ENCODE results near the gene CDK11B. TPM values are rescaled to one million over a fixed set of nuclear protein-coding genes. Genes with fewer than 3 reads are reported as not detected.

The CDK11B gene
- total and polyA plus RNA-seq, 2 experiments from 2014 or later = 22.4 to 76.7 TPM

DNA sequence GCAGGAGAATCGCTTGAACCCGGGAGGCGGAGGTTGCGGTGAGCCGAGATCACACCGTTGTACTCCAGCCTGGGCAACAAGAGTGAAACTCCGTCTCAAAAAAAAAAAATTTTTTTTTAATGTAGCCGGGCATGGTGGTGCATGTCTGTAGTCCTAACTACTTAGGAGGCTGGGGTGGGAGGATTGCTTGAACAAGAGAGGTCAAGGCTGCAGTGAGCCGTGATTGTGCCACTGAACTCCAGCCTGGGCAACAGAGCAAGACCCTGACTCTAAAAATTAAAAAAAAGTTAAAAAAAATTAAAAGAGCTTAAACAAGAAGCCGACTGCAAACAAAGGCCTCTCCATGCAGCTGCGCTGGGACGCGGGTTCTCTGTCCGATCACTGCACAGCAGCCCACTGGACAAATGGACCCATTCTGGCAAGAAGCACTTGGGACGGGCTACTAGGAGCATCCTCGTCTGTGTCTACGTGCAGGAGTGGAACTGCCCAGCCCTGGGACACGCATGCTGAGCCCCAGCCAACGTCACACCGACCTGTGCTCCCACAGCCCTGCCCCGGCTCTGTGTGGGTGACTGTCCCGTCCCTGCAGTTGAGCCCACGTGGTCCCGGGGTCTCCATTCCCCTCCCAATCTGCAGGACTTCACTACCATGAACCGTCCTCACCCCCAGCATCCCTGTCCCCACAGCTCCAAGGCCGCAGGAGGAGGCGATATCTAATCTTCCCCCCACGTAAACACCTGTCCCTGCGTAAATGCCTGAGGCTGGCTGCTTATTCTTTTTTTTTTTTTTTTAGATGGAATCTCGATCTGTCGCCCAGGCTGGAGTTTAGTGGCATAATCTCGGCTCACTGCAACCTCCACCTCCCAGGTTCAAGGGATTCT lies 21.5 kb upstream of the CDK11B start:
- peaks cover 37% of the 10 kb centered on the region for H3K4me1 Mint-ChIP-seq
- peaks cover 4% of the 10 kb centered on the region; the same call in 2 of the 3 replicates for H3K36me3 Mint-ChIP-seq (ENCODE audit: low read depth)
- H3K79me2 ChIP-seq (replicated peaks; ENCODE audit: insufficient read depth) = peaks cover 75% of the 10 kb centered on the region
- no peak overlapping the region for H3K27ac Mint-ChIP-seq
- H3K27ac ChIP-seq (ENCODE audit: low read depth) = no peak overlapping the region
- peaks cover 29% of the 10 kb centered on the region; the same call in 1 of the 2 replicates for H4K20me1 ChIP-seq (replicated peaks; ENCODE audit: insufficient read depth)
- ATAC-seq (no peak), DNase-seq (ENCODE audit: low spot score) (no peak)
- peaks cover 13% of the 10 kb centered on the region for H3F3A ChIP-seq (replicated peaks; ENCODE audit: low read depth)
- peaks cover 15% of the 10 kb centered on the region for H3K27me3 Mint-ChIP-seq (ENCODE audit: insufficient read depth, low read depth, poor library complexity)
- no peak for TF ChIP-seq ZNF114 (CRISPR knock-in tag; IDR thresholded peaks at IDR 0.05)
- TF ChIP-seq EZH2 (IDR thresholded peaks at IDR 0.05; ENCODE audit: low read depth, unreplicated experiment) = no peak
- no peak for TF ChIP-seq POLR2AphosphoS5 (IDR thresholded peaks at IDR 0.05; ENCODE audit: low read depth)
- TF ChIP-seq STAT1 (IDR thresholded peaks at IDR 0.05; ENCODE audit: unreplicated experiment) = no peak
- TF ChIP-seq EZH2phosphoT487 (IDR thresholded peaks at IDR 0.05; ENCODE audit: unreplicated experiment) = no peak
- TF ChIP-seq, protein P1, sequence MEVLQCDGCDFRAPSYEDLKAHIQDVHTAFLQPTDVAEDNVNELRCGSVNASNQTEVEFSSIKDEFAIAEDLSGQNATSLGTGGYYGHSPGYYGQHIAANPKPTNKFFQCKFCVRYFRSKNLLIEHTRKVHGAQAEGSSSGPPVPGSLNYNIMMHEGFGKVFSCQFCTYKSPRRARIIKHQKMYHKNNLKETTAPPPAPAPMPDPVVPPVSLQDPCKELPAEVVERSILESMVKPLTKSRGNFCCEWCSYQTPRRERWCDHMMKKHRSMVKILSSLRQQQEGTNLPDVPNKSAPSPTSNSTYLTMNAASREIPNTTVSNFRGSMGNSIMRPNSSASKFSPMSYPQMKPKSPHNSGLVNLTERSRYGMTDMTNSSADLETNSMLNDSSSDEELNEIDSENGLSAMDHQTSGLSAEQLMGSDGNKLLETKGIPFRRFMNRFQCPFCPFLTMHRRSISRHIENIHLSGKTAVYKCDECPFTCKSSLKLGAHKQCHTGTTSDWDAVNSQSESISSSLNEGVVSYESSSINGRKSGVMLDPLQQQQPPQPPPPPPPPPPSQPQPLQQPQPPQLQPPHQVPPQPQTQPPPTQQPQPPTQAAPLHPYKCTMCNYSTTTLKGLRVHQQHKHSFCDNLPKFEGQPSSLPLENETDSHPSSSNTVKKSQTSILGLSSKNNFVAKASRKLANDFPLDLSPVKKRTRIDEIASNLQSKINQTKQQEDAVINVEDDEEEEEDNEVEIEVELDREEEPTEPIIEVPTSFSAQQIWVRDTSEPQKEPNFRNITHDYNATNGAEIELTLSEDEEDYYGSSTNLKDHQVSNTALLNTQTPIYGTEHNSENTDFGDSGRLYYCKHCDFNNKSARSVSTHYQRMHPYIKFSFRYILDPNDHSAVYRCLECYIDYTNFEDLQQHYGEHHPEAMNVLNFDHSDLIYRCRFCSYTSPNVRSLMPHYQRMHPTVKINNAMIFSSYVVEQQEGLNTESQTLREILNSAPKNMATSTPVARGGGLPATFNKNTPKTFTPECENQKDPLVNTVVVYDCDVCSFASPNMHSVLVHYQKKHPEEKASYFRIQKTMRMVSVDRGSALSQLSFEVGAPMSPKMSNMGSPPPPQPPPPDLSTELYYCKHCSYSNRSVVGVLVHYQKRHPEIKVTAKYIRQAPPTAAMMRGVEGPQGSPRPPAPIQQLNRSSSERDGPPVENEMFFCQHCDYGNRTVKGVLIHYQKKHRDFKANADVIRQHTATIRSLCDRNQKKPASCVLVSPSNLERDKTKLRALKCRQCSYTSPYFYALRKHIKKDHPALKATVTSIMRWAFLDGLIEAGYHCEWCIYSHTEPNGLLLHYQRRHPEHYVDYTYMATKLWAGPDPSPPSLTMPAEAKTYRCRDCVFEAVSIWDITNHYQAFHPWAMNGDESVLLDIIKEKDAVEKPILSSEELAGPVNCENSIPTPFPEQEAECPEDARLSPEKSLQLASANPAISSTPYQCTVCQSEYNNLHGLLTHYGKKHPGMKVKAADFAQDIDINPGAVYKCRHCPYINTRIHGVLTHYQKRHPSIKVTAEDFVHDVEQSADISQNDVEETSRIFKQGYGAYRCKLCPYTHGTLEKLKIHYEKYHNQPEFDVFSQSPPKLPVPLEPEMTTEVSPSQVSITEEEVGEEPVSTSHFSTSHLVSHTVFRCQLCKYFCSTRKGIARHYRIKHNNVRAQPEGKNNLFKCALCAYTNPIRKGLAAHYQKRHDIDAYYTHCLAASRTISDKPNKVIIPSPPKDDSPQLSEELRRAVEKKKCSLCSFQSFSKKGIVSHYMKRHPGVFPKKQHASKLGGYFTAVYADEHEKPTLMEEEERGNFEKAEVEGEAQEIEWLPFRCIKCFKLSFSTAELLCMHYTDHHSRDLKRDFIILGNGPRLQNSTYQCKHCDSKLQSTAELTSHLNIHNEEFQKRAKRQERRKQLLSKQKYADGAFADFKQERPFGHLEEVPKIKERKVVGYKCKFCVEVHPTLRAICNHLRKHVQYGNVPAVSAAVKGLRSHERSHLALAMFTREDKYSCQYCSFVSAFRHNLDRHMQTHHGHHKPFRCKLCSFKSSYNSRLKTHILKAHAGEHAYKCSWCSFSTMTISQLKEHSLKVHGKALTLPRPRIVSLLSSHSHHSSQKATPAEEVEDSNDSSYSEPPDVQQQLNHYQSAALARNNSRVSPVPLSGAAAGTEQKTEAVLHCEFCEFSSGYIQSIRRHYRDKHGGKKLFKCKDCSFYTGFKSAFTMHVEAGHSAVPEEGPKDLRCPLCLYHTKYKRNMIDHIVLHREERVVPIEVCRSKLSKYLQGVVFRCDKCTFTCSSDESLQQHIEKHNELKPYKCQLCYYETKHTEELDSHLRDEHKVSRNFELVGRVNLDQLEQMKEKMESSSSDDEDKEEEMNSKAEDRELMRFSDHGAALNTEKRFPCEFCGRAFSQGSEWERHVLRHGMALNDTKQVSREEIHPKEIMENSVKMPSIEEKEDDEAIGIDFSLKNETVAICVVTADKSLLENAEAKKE (CRISPR knock-in tag; IDR thresholded peaks at IDR 0.05) = no peak
- TF ChIP-seq, protein P2, sequence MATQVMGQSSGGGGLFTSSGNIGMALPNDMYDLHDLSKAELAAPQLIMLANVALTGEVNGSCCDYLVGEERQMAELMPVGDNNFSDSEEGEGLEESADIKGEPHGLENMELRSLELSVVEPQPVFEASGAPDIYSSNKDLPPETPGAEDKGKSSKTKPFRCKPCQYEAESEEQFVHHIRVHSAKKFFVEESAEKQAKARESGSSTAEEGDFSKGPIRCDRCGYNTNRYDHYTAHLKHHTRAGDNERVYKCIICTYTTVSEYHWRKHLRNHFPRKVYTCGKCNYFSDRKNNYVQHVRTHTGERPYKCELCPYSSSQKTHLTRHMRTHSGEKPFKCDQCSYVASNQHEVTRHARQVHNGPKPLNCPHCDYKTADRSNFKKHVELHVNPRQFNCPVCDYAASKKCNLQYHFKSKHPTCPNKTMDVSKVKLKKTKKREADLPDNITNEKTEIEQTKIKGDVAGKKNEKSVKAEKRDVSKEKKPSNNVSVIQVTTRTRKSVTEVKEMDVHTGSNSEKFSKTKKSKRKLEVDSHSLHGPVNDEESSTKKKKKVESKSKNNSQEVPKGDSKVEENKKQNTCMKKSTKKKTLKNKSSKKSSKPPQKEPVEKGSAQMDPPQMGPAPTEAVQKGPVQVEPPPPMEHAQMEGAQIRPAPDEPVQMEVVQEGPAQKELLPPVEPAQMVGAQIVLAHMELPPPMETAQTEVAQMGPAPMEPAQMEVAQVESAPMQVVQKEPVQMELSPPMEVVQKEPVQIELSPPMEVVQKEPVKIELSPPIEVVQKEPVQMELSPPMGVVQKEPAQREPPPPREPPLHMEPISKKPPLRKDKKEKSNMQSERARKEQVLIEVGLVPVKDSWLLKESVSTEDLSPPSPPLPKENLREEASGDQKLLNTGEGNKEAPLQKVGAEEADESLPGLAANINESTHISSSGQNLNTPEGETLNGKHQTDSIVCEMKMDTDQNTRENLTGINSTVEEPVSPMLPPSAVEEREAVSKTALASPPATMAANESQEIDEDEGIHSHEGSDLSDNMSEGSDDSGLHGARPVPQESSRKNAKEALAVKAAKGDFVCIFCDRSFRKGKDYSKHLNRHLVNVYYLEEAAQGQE (IDR thresholded peaks at IDR 0.05; ENCODE audit: unreplicated experiment) = no peak
- no peak for TF ChIP-seq CREB1 (CRISPR knock-in tag; IDR thresholded peaks at IDR 0.05; ENCODE audit: low read depth)
- no peak for TF ChIP-seq JUNB (IDR thresholded peaks at IDR 0.05; ENCODE audit: unreplicated experiment)
- H3K9me2 ChIP-seq (ENCODE audit: insufficient read depth) = no peaks in the 10 kb centered on the region
- H3K4me1 ChIP-seq (ENCODE audit: insufficient read depth) = peaks cover 9% of the 10 kb centered on the region
- no peak overlapping the region for H3K4me2 ChIP-seq
- no peak overlapping the region for H3K4me3 Mint-ChIP-seq
- no peaks in the 10 kb centered on the region for H3K9me3 Mint-ChIP-seq
- no peaks in the 10 kb centered on the region for H3K36me3 ChIP-seq (ENCODE audit: insufficient read depth)
- no peak overlapping the region for H2AFZ ChIP-seq
- no peak overlapping the region for H3K4me3 ChIP-seq
- H3K27me3 ChIP-seq (ENCODE audit: insufficient read depth) = no peaks in the 10 kb centered on the region
